H9 (cell line): ENCODE data around the gene PIRT. TPM values are rescaled to one million over a fixed set of nuclear protein-coding genes. Genes with fewer than 3 reads are reported as not detected.

Experiments
- DNase-seq: peaks from one replicate; pipeline ENCODE4 v3.0.0-alpha.2; 2017
- H2AFZ ChIP-seq: one replicate; pipeline ENCODE4 v1.6.1; 2013; ENCODE audit warnings: mild to moderate bottlenecking, low read length, control low read depth, moderate library complexity
- H2AK5ac ChIP-seq: 2 replicates; pipeline ENCODE4 v1.6.1; 2013; ENCODE audit warnings: low read length, control low read depth, mixed read lengths; ENCODE audit not compliant: insufficient read length
- H2BK120ac ChIP-seq: one replicate; pipeline ENCODE4 v1.6.1; 2013; ENCODE audit warnings: low read depth, mild to moderate bottlenecking, low read length, control low read depth, inconsistent platforms; ENCODE audit not compliant: poor library complexity, severe bottlenecking
- H2BK12ac ChIP-seq: 2 replicates; pipeline ENCODE4 v1.6.1; 2013; ENCODE audit warnings: low read length, control low read depth, mixed read lengths, low read depth; ENCODE audit not compliant: insufficient read length
- H2BK15ac ChIP-seq: 2 replicates; pipeline ENCODE4 v1.6.1; 2013; ENCODE audit warnings: low read depth, low read length, control low read depth
- H2BK20ac ChIP-seq: one replicate; pipeline ENCODE4 v1.6.1; 2013; ENCODE audit warnings: low read depth, mild to moderate bottlenecking, low read length, control low read depth, inconsistent platforms; ENCODE audit not compliant: poor library complexity, severe bottlenecking
- H2BK5ac ChIP-seq: 2 replicates; pipeline ENCODE4 v1.6.1; 2013; ENCODE audit warnings: low read length, control low read depth, mixed read lengths; ENCODE audit not compliant: insufficient read length
- H3K14ac ChIP-seq: 2 replicates; pipeline ENCODE4 v1.6.1; 2013; ENCODE audit warnings: low read length, control low read depth; ENCODE audit not compliant: insufficient read depth
- H3K18ac ChIP-seq: 2 replicates; pipeline ENCODE4 v1.6.1; 2013; ENCODE audit warnings: low read depth, mild to moderate bottlenecking, mixed read lengths, low read length, control low read depth; ENCODE audit not compliant: insufficient read length
- H3K23ac ChIP-seq: 2 replicates; pipeline ENCODE4 v1.6.1; 2013; ENCODE audit warnings: low read length, control low read depth, mixed read lengths, low read depth; ENCODE audit not compliant: insufficient read length
- H3K23me2 ChIP-seq: 2 replicates; pipeline ENCODE4 v1.6.1; 2013; ENCODE audit warnings: low read depth, mild to moderate bottlenecking, mixed read lengths, low read length, control low read depth; ENCODE audit not compliant: insufficient read length, poor library complexity, severe bottlenecking
- H3K27ac ChIP-seq: 2 replicates; pipeline ENCODE4 v1.5.1; 2013; ENCODE audit warnings: low read length, control low read depth, mixed read lengths, low read depth; ENCODE audit not compliant: insufficient read length
- H3K27me3 ChIP-seq: 2 replicates; pipeline ENCODE4 v1.6.1; 2013; ENCODE audit warnings: low read length, control low read depth, inconsistent platforms; ENCODE audit not compliant: insufficient read depth
- H3K4ac ChIP-seq: 2 replicates; pipeline ENCODE4 v1.6.1; 2013; ENCODE audit warnings: low read depth, mild to moderate bottlenecking, control low read depth, inconsistent platforms, low read length, moderate library complexity
- H3K4me1 ChIP-seq: 2 replicates; pipeline ENCODE4 v1.6.1; 2013; ENCODE audit warnings: low read length, control low read depth, inconsistent platforms; ENCODE audit not compliant: insufficient read depth
- H3K4me2 ChIP-seq: 2 replicates; pipeline ENCODE4 v1.6.1; 2013; ENCODE audit warnings: low read length, control low read depth, mixed read lengths; ENCODE audit not compliant: insufficient read length, insufficient read depth
- H3K56ac ChIP-seq: 2 replicates; pipeline ENCODE4 v1.6.1; 2013; ENCODE audit warnings: low read depth, mild to moderate bottlenecking, mixed read lengths, low read length, control low read depth; ENCODE audit not compliant: insufficient read length
- H3K79me1 ChIP-seq: 2 replicates; pipeline ENCODE4 v1.6.1; 2013; ENCODE audit warnings: low read depth, mild to moderate bottlenecking, moderate library complexity, low read length, control low read depth, inconsistent platforms; ENCODE audit not compliant: insufficient read depth, poor library complexity, severe bottlenecking
- H3K79me2 ChIP-seq: 2 replicates; pipeline ENCODE4 v1.6.1; 2013; ENCODE audit warnings: low read length, control low read depth, inconsistent platforms; ENCODE audit not compliant: insufficient read depth
- H3K9ac ChIP-seq: 2 replicates; pipeline ENCODE4 v1.6.1; 2013; ENCODE audit warnings: low read length, control low read depth, mixed read lengths; ENCODE audit not compliant: insufficient read length; ENCODE audit errors: extremely low read depth
- H3K9me3 ChIP-seq: one replicate; pipeline ENCODE4 v1.6.1; 2013; ENCODE audit warnings: low read depth, low read length, inconsistent platforms; ENCODE audit not compliant: control insufficient read depth
- H3T11ph ChIP-seq: one replicate; pipeline ENCODE4 v1.6.1; 2013; ENCODE audit warnings: mild to moderate bottlenecking, low read length, control low read depth, inconsistent platforms
- H4K20me1 ChIP-seq: one replicate; pipeline ENCODE4 v1.6.1; 2013; ENCODE audit not compliant: control insufficient read depth, insufficient read length, insufficient read depth
- H4K5ac ChIP-seq: 2 replicates; pipeline ENCODE4 v1.6.1; 2013; ENCODE audit warnings: low read depth, mild to moderate bottlenecking, mixed read lengths, low read length, control low read depth; ENCODE audit not compliant: insufficient read length
- H4K8ac ChIP-seq: replicated peaks from 2 replicates; pipeline ENCODE4 v1.6.1; 2013; ENCODE audit warnings: low read length, control low read depth, mixed read lengths, low read depth; ENCODE audit not compliant: insufficient read length
- H4K91ac ChIP-seq: 2 replicates; pipeline ENCODE4 v1.6.1; 2013; ENCODE audit warnings: low read depth, mild to moderate bottlenecking, moderate library complexity, mixed read lengths, low read length, control low read depth; ENCODE audit not compliant: insufficient read length
- H3K27ac Mint-ChIP-seq, 3 experiments: 2 replicates in 2 of 3; 3 replicates in 1 of 3; pipeline ENCODE4 v1.8.0; 2020 to 2021; ENCODE audit warnings: mixed read lengths in 3 of 3, mild to moderate bottlenecking in 1 of 3, moderate library complexity in 1 of 3
- H3K27me3 Mint-ChIP-seq: 2 replicates; pipeline ENCODE4 v1.8.0; 2021; ENCODE audit warnings: low read depth, mild to moderate bottlenecking, moderate library complexity, mixed read lengths
- H3K36me3 Mint-ChIP-seq, 3 experiments: 2 replicates in 2 of 3; 3 replicates in 1 of 3; pipeline ENCODE4 v1.8.0; 2020 to 2021; ENCODE audit warnings: low read depth in 3 of 3, mixed read lengths in 3 of 3; ENCODE audit not compliant: insufficient read depth in 1 of 3
- H3K4me1 Mint-ChIP-seq, 2 experiments: 2 replicates each; pipeline ENCODE4 v1.8.0; 2020; ENCODE audit warnings: mixed read lengths in 2 of 2
- H3K4me3 Mint-ChIP-seq, 2 experiments: 2 replicates in 1 of 2; 3 replicates in 1 of 2; pipeline ENCODE4 v1.8.0; 2020 to 2021; ENCODE audit warnings: mild to moderate bottlenecking in 2 of 2, mixed read lengths in 2 of 2, moderate library complexity in 1 of 2
- H3K9me3 Mint-ChIP-seq, 2 experiments: 2 replicates in 1 of 2; 3 replicates in 1 of 2; pipeline ENCODE4 v1.8.0; 2020; ENCODE audit warnings: mild to moderate bottlenecking in 2 of 2, mixed read lengths in 2 of 2, moderate library complexity in 1 of 2
- CTCF ChIP-seq: fragments of 200-600 bp; sonication (generic); conservative IDR thresholded peaks from 3 replicates; pipeline ENCODE4 v1.8.0; 2021; ENCODE audit warnings: antibody characterized with exemption, mild to moderate bottlenecking
- WGBS: extraction: QIAGEN DNeasy Blood & Tissue Kit; methylation state at CpG from one replicate; pipeline ENCODE4 v1.1.7; 2013; ENCODE audit warnings: missing lambda C conversion rate, low lambda C conversion rate, mixed read lengths; ENCODE audit not compliant: insufficient read length; ENCODE audit errors: extremely low coverage; 5-methylcytosine and 5-hydroxymethylcytosine counted together
- total RNA-seq: library from RNA; stranded (reverse); gene quantifications from 2 replicates; pipeline ENCODE4 v1.2.1, GENCODE V29; 2021

The PIRT gene
- total RNA-seq, 1 experiment from 2014 or later, result not detected

GRCh38 chr17:10790491-10791401 is 47.1 kb downstream of the PIRT start:
- Histone ChIP-seq H2BK15ac (no peak overlapping the region), H3K4ac (no peak overlapping the region), H3K18ac (no peak overlapping the region), H4K20me1 (no peaks in the 10 kb centered on the region), H3K4me2 (no peak overlapping the region), H2BK5ac (no peak overlapping the region), H3K9me3 (no peaks in the 10 kb centered on the region), H2BK120ac (no peak overlapping the region), H3K79me1 (no peaks in the 10 kb centered on the region), H3K23ac (no peak overlapping the region), H3K27me3 (no peaks in the 10 kb centered on the region), H3K9ac (no peak overlapping the region), H2AFZ (no peak overlapping the region), H4K5ac (no peak overlapping the region), H2AK5ac (no peak overlapping the region), H3K79me2 (no peaks in the 10 kb centered on the region), H4K91ac (no peak overlapping the region), H2BK12ac (no peak overlapping the region), H3K14ac (no peak overlapping the region), H2BK20ac (no peak overlapping the region), H3K4me1 (peaks cover 2% of the 10 kb centered on the region; the same call in 1 of the 2 replicates), H3K27ac (no peak overlapping the region), H3K23me2 (no peaks in the 10 kb centered on the region), H4K8ac (no peak overlapping the region), H3K56ac (no peak overlapping the region), H3T11ph (no peak overlapping the region)
- Mint-ChIP-seq H3K27ac (peak overlapping the region in 1 of 3 experiments; percentile 88; a peak in 3 of 7 replicates), H3K4me3 (no peak overlapping the region), H3K4me1 (peaks cover 35 to 44% of the 10 kb centered on the region in 2 experiments), H3K9me3 (no peaks in the 10 kb centered on the region), H3K36me3 (no peaks in the 10 kb centered on the region), H3K27me3 (no peaks in the 10 kb centered on the region)
- TF ChIP-seq CTCF, result no peak
- WGBS, result no CpG with 5 or more reads among the region's 9 CpGs
- no peak for DNase-seq
